ENCODE data around the gene HNRNPF. TPM values are rescaled to one million over a fixed set of nuclear protein-coding genes. Genes with fewer than 3 reads are reported as not detected.
"Not testable (repeated sequence)": the region's sequence is repeated elsewhere in the genome, so short reads cannot be mapped to it uniquely, and the experiment has no call there.

HNRNPF gene
- total and polyA plus RNA-seq, 2 of the 8 experiments (the other 6 are each of a cell fraction or from before 2014, with no cell fraction given), result 209 to 389 TPM

DNA sequence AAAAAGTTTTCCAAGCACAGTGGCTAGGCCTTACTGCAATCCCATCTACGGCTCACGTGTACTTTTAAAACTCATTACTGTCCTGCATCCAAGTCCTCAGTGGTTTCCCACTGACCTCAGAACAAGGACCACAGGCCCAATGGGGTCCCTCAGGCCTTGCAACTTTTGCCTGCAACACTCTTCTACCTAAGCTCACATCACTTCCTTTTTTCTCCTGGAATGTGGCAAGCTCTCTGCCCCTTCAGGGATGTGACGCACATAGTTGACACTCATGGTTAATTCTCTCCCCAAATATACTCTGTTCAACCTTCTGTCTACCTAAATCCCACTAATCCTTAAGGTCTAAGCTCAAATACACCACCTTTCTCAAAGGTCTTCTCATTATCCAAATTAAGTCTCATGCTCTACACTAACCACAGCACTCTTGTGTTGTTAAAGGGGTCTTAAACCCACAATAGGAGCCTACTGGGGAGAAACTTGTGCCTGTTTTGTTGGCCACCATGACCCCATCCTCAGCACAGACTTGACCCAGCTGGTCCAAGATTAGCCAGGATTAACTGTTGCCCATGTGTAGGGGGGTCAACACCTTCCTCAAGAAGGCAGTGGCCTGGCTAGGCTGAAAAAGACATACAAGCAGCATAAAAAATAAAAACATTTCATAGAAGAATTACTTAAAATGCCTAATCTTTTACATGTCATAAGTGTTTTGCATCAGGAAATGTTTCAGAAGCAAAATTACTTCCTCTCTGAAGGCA, 15.2 kb downstream of the HNRNPF start (continued):
- TF ChIP-seq KDM5A (IDR thresholded peaks at IDR 0.05; ENCODE audit: low read length) (no peak), POLR2AphosphoS5 (IDR thresholded peaks at IDR 0.05; ENCODE audit: low read depth, low read length) (no peak; the same call in 1 of the 2 replicates)

GRCh38 chr10:43393186-43393585, 15.8 kb downstream of the HNRNPF start:
- not testable (repeated sequence) for H3K18ac ChIP-seq (ENCODE audit: extremely low read depth, low read length); H3K23me2 ChIP-seq (ENCODE audit: low read depth, low read length); H3K27me3 ChIP-seq (replicated peaks in 1 of 4; ENCODE audit: control insufficient read depth in 3 of 4, extremely low read depth in 1 of 4, insufficient read depth in 3 of 4, low read length in 3 of 4); H2BK15ac ChIP-seq (ENCODE audit: low read length); H3K4ac ChIP-seq (replicated peaks; ENCODE audit: insufficient read length, low read depth, low read length); H3K23ac ChIP-seq (ENCODE audit: insufficient read length); H2BK5ac ChIP-seq (ENCODE audit: low read depth, low read length); H3K9me3 ChIP-seq (ENCODE audit: insufficient read depth in 2 of 2, low read depth in 1 of 2, low read length in 1 of 2); H3K14ac ChIP-seq (ENCODE audit: insufficient read length); H4K91ac ChIP-seq (replicated peaks; ENCODE audit: insufficient read length, low read length); H2BK12ac ChIP-seq (ENCODE audit: low read depth, low read length); H2BK120ac ChIP-seq (replicated peaks; ENCODE audit: low read depth, low read length); H2BK20ac ChIP-seq (ENCODE audit: low read length); H3K4me1 ChIP-seq (replicated peaks in 1 of 4; ENCODE audit: control insufficient read depth in 3 of 4, insufficient read depth in 4 of 4, low read length in 3 of 4); H3K4me3 ChIP-seq (ENCODE audit: extremely low read depth in 1 of 4, insufficient read depth in 2 of 4, low read depth in 3 of 4, low read length in 4 of 4); DNase-seq (ENCODE audit: low read depth in 1 of 2, low spot score in 2 of 2); H4K5ac ChIP-seq (ENCODE audit: insufficient read length, low read depth, low read length); H3K56ac ChIP-seq (replicated peaks; ENCODE audit: insufficient read length, low read depth, low read length); H4K8ac ChIP-seq (ENCODE audit: extremely low read depth, insufficient read depth, low read length); H2AFZ ChIP-seq (ENCODE audit: low read length); H3K9ac ChIP-seq (replicated peaks in 1 of 4; ENCODE audit: extremely low read depth in 1 of 4, low read depth in 3 of 4, low read length in 3 of 4); H3K27ac ChIP-seq (ENCODE audit: low read depth, low read length); FAIRE-seq; H3K4me2 ChIP-seq (ENCODE audit: insufficient read depth in 1 of 2, low read depth in 2 of 2, low read length in 2 of 2); H2AK5ac ChIP-seq (ENCODE audit: low read depth, low read length)
- POLR2A ChIA-PET (ENCODE audit: partially characterized antibody), result interaction anchor here (0.7 to 10.5 kb wide), 7 partner anchors 9 to 144 kb away, joined by 3 to 112 read pairs (median 5); partner anchors contain the start of genes HNRNPF and ZNF487
- peaks cover 30 to 70% (median 60%) of the 10 kb centered on the region in 4 experiments for H3K36me3 ChIP-seq (ENCODE audit: control insufficient read depth in 2 of 4, insufficient read depth in 4 of 4, low read length in 3 of 4)
- H3K79me2 ChIP-seq (ENCODE audit: control insufficient read depth in 1 of 2, insufficient read depth in 2 of 2, low read length in 2 of 2), result peaks cover 44 to 89% of the 10 kb centered on the region in 2 experiments
- H3K79me1 ChIP-seq (ENCODE audit: low read depth, low read length), result peaks cover 15% of the 10 kb centered on the region
- WGBS, 2 experiments (ENCODE audit: extremely low coverage in 1 of 2, insufficient coverage in 1 of 2, insufficient read length in 1 of 2, insufficient replicate concordance in 2 of 2, low coverage in 1 of 2, low lambda C conversion rate in 2 of 2, missing lambda C conversion rate in 1 of 2), result 94% methylated on average over 11 of the region's 11 CpGs; no CpG with 5 or more reads in 1 of the 2 experiments
- CTCF ChIA-PET (ENCODE audit: partially characterized antibody), result interaction anchor here (0.6 to 0.7 kb wide), 2 partner anchors 70 to 132 kb away, joined by 3 read pairs; no protein-coding TSS in a partner anchor
- H4K20me1 ChIP-seq (replicated peaks in 1 of 2; ENCODE audit: control insufficient read depth in 1 of 2, insufficient read depth in 2 of 2, low read length in 2 of 2), result peaks cover 40 to 48% of the 10 kb centered on the region in 2 experiments

Measured in H1 (cell line).